H9 (cell line): Measurements from ENCODE around the gene ABTB1. TPM values are rescaled to one million over a fixed set of nuclear protein-coding genes. Genes with fewer than 3 reads are reported as not detected.

Experiments
- DNase-seq: peaks from one replicate; pipeline ENCODE4 v3.0.0-alpha.2; 2017
- H2AFZ ChIP-seq: one replicate; pipeline ENCODE4 v1.6.1; 2013; ENCODE audit warnings: mild to moderate bottlenecking, low read length, control low read depth, moderate library complexity
- H2AK5ac ChIP-seq: 2 replicates; pipeline ENCODE4 v1.6.1; 2013; ENCODE audit warnings: low read length, control low read depth, mixed read lengths; ENCODE audit not compliant: insufficient read length
- H2BK120ac ChIP-seq: one replicate; pipeline ENCODE4 v1.6.1; 2013; ENCODE audit warnings: low read depth, mild to moderate bottlenecking, low read length, control low read depth, inconsistent platforms; ENCODE audit not compliant: poor library complexity, severe bottlenecking
- H2BK12ac ChIP-seq: 2 replicates; pipeline ENCODE4 v1.6.1; 2013; ENCODE audit warnings: low read length, control low read depth, mixed read lengths, low read depth; ENCODE audit not compliant: insufficient read length
- H2BK15ac ChIP-seq: 2 replicates; pipeline ENCODE4 v1.6.1; 2013; ENCODE audit warnings: low read depth, low read length, control low read depth
- H2BK20ac ChIP-seq: one replicate; pipeline ENCODE4 v1.6.1; 2013; ENCODE audit warnings: low read depth, mild to moderate bottlenecking, low read length, control low read depth, inconsistent platforms; ENCODE audit not compliant: poor library complexity, severe bottlenecking
- H2BK5ac ChIP-seq: 2 replicates; pipeline ENCODE4 v1.6.1; 2013; ENCODE audit warnings: low read length, control low read depth, mixed read lengths; ENCODE audit not compliant: insufficient read length
- H3K14ac ChIP-seq: 2 replicates; pipeline ENCODE4 v1.6.1; 2013; ENCODE audit warnings: low read length, control low read depth; ENCODE audit not compliant: insufficient read depth
- H3K18ac ChIP-seq: 2 replicates; pipeline ENCODE4 v1.6.1; 2013; ENCODE audit warnings: low read depth, mild to moderate bottlenecking, mixed read lengths, low read length, control low read depth; ENCODE audit not compliant: insufficient read length
- H3K23ac ChIP-seq: 2 replicates; pipeline ENCODE4 v1.6.1; 2013; ENCODE audit warnings: low read length, control low read depth, mixed read lengths, low read depth; ENCODE audit not compliant: insufficient read length
- H3K23me2 ChIP-seq: 2 replicates; pipeline ENCODE4 v1.6.1; 2013; ENCODE audit warnings: low read depth, mild to moderate bottlenecking, mixed read lengths, low read length, control low read depth; ENCODE audit not compliant: insufficient read length, poor library complexity, severe bottlenecking
- H3K27ac ChIP-seq: 2 replicates; pipeline ENCODE4 v1.5.1; 2013; ENCODE audit warnings: low read length, control low read depth, mixed read lengths, low read depth; ENCODE audit not compliant: insufficient read length
- H3K27me3 ChIP-seq: 2 replicates; pipeline ENCODE4 v1.6.1; 2013; ENCODE audit warnings: low read length, control low read depth, inconsistent platforms; ENCODE audit not compliant: insufficient read depth
- H3K4ac ChIP-seq: 2 replicates; pipeline ENCODE4 v1.6.1; 2013; ENCODE audit warnings: low read depth, mild to moderate bottlenecking, control low read depth, inconsistent platforms, low read length, moderate library complexity
- H3K4me1 ChIP-seq: 2 replicates; pipeline ENCODE4 v1.6.1; 2013; ENCODE audit warnings: low read length, control low read depth, inconsistent platforms; ENCODE audit not compliant: insufficient read depth
- H3K4me2 ChIP-seq: 2 replicates; pipeline ENCODE4 v1.6.1; 2013; ENCODE audit warnings: low read length, control low read depth, mixed read lengths; ENCODE audit not compliant: insufficient read length, insufficient read depth
- H3K56ac ChIP-seq: 2 replicates; pipeline ENCODE4 v1.6.1; 2013; ENCODE audit warnings: low read depth, mild to moderate bottlenecking, mixed read lengths, low read length, control low read depth; ENCODE audit not compliant: insufficient read length
- H3K79me1 ChIP-seq: 2 replicates; pipeline ENCODE4 v1.6.1; 2013; ENCODE audit warnings: low read depth, mild to moderate bottlenecking, moderate library complexity, low read length, control low read depth, inconsistent platforms; ENCODE audit not compliant: insufficient read depth, poor library complexity, severe bottlenecking
- H3K79me2 ChIP-seq: 2 replicates; pipeline ENCODE4 v1.6.1; 2013; ENCODE audit warnings: low read length, control low read depth, inconsistent platforms; ENCODE audit not compliant: insufficient read depth
- H3K9ac ChIP-seq: 2 replicates; pipeline ENCODE4 v1.6.1; 2013; ENCODE audit warnings: low read length, control low read depth, mixed read lengths; ENCODE audit not compliant: insufficient read length; ENCODE audit errors: extremely low read depth
- H3K9me3 ChIP-seq: one replicate; pipeline ENCODE4 v1.6.1; 2013; ENCODE audit warnings: low read depth, low read length, inconsistent platforms; ENCODE audit not compliant: control insufficient read depth
- H3T11ph ChIP-seq: one replicate; pipeline ENCODE4 v1.6.1; 2013; ENCODE audit warnings: mild to moderate bottlenecking, low read length, control low read depth, inconsistent platforms
- H4K20me1 ChIP-seq: one replicate; pipeline ENCODE4 v1.6.1; 2013; ENCODE audit not compliant: control insufficient read depth, insufficient read length, insufficient read depth
- H4K5ac ChIP-seq: 2 replicates; pipeline ENCODE4 v1.6.1; 2013; ENCODE audit warnings: low read depth, mild to moderate bottlenecking, mixed read lengths, low read length, control low read depth; ENCODE audit not compliant: insufficient read length
- H4K8ac ChIP-seq: replicated peaks from 2 replicates; pipeline ENCODE4 v1.6.1; 2013; ENCODE audit warnings: low read length, control low read depth, mixed read lengths, low read depth; ENCODE audit not compliant: insufficient read length
- H4K91ac ChIP-seq: 2 replicates; pipeline ENCODE4 v1.6.1; 2013; ENCODE audit warnings: low read depth, mild to moderate bottlenecking, moderate library complexity, mixed read lengths, low read length, control low read depth; ENCODE audit not compliant: insufficient read length
- H3K27ac Mint-ChIP-seq, 3 experiments: 2 replicates in 2 of 3; 3 replicates in 1 of 3; pipeline ENCODE4 v1.8.0; 2020 to 2021; ENCODE audit warnings: mixed read lengths in 3 of 3, mild to moderate bottlenecking in 1 of 3, moderate library complexity in 1 of 3
- H3K27me3 Mint-ChIP-seq: 2 replicates; pipeline ENCODE4 v1.8.0; 2021; ENCODE audit warnings: low read depth, mild to moderate bottlenecking, moderate library complexity, mixed read lengths
- H3K36me3 Mint-ChIP-seq, 3 experiments: 2 replicates in 2 of 3; 3 replicates in 1 of 3; pipeline ENCODE4 v1.8.0; 2020 to 2021; ENCODE audit warnings: low read depth in 3 of 3, mixed read lengths in 3 of 3; ENCODE audit not compliant: insufficient read depth in 1 of 3
- H3K4me1 Mint-ChIP-seq, 2 experiments: 2 replicates each; pipeline ENCODE4 v1.8.0; 2020; ENCODE audit warnings: mixed read lengths in 2 of 2
- H3K4me3 Mint-ChIP-seq, 2 experiments: 2 replicates in 1 of 2; 3 replicates in 1 of 2; pipeline ENCODE4 v1.8.0; 2020 to 2021; ENCODE audit warnings: mild to moderate bottlenecking in 2 of 2, mixed read lengths in 2 of 2, moderate library complexity in 1 of 2
- H3K9me3 Mint-ChIP-seq, 2 experiments: 2 replicates in 1 of 2; 3 replicates in 1 of 2; pipeline ENCODE4 v1.8.0; 2020; ENCODE audit warnings: mild to moderate bottlenecking in 2 of 2, mixed read lengths in 2 of 2, moderate library complexity in 1 of 2
- CTCF ChIP-seq: fragments of 200-600 bp; sonication (generic); conservative IDR thresholded peaks from 3 replicates; pipeline ENCODE4 v1.8.0; 2021; ENCODE audit warnings: antibody characterized with exemption, mild to moderate bottlenecking
- WGBS: extraction: QIAGEN DNeasy Blood & Tissue Kit; methylation state at CpG from one replicate; pipeline ENCODE4 v1.1.7; 2013; ENCODE audit warnings: missing lambda C conversion rate, low lambda C conversion rate, mixed read lengths; ENCODE audit not compliant: insufficient read length; ENCODE audit errors: extremely low coverage; 5-methylcytosine and 5-hydroxymethylcytosine counted together
- total RNA-seq: library from RNA; stranded (reverse); gene quantifications from 2 replicates; pipeline ENCODE4 v1.2.1, GENCODE V29; 2021

The ABTB1 gene
- total RNA-seq, 1 experiment from 2014 or later = 6.2 TPM

DNA sequence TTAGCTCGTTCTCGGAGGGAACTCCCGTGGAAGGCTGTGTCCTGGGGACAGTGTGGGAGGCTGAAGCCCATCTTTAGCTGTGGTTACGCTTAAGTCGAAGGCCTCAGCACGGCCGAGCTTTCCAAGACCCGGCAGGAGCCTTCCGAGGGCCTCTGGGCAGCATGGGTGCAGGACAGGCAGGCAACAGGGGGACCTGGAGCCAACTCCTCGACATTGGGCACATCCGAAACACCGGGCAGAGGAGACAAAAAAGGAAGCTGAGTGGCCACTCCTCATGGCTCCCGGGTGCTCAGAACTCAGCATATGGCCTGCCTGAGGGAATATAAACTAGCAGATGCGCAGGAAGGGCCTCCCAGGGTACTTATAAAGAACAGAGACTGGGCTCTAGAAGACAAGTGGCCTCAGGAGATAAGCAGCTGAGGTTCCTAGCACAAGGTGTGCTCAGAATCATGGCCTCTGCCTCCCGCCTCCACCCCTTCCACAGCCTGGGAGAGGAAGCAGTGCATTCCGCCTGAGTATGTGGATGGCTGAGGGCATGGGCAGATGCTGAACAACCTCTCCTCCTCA, 34.1 kb downstream of the ABTB1 start:
- Histone ChIP-seq H2BK20ac (no peak overlapping the region), H3K4ac (no peak overlapping the region), H4K8ac (no peak overlapping the region), H3T11ph (no peak overlapping the region), H4K5ac (no peak overlapping the region), H3K56ac (no peak overlapping the region), H3K23ac (no peak overlapping the region), H2BK15ac (no peak overlapping the region), H4K20me1 (no peaks in the 10 kb centered on the region), H2AK5ac (no peak overlapping the region), H2BK120ac (no peak overlapping the region), H2BK5ac (no peak overlapping the region), H3K27ac (no peak overlapping the region), H3K4me1 (no peaks in the 10 kb centered on the region), H2AFZ (no peak overlapping the region), H3K79me2 (no peaks in the 10 kb centered on the region), H3K9ac (no peak overlapping the region), H3K4me2 (no peak overlapping the region), H4K91ac (no peak overlapping the region), H3K27me3 (no peaks in the 10 kb centered on the region), H3K14ac (no peak overlapping the region), H3K18ac (no peak overlapping the region), H3K79me1 (no peaks in the 10 kb centered on the region), H2BK12ac (no peak overlapping the region), H3K23me2 (no peaks in the 10 kb centered on the region), H3K9me3 (no peaks in the 10 kb centered on the region)
- Mint-ChIP-seq H3K4me1 (peaks cover 20 to 27% of the 10 kb centered on the region in 2 experiments), H3K4me3 (no peak overlapping the region), H3K27ac (no peak overlapping the region; a peak in 2 of 7 replicates), H3K36me3 (0 out of 7 replicates have a peak, but pooled peaks cover 0 to 6% (median 2%) of the 10 kb centered on the region in 3 experiments), H3K27me3 (peaks cover 2% of the 10 kb centered on the region), H3K9me3 (peaks cover 3 to 10% of the 10 kb centered on the region in 2 experiments)
- no peak for TF ChIP-seq CTCF
- WGBS = no CpG with 5 or more reads among the region's 16 CpGs
- peak; percentile 24 for DNase-seq
